Epithelial cell of prostate (primary cell): ENCODE measurements around the gene ZBTB37.
"Not testable (repeated sequence)": the region's sequence is repeated elsewhere in the genome, so short reads cannot be mapped to it uniquely, and the experiment has no call there.

Experiments
- DNase-seq: peaks from one replicate; pipeline ENCODE4 v3.0.0-alpha.2; 2011; ENCODE audit warnings: low read depth, low spot score
- H3K27ac ChIP-seq: fragments of 450-650 bp; 2 replicates; pipeline ENCODE4 v1.5.1; 2017; ENCODE audit warnings: mild to moderate bottlenecking

The ZBTB37 gene

DNA sequence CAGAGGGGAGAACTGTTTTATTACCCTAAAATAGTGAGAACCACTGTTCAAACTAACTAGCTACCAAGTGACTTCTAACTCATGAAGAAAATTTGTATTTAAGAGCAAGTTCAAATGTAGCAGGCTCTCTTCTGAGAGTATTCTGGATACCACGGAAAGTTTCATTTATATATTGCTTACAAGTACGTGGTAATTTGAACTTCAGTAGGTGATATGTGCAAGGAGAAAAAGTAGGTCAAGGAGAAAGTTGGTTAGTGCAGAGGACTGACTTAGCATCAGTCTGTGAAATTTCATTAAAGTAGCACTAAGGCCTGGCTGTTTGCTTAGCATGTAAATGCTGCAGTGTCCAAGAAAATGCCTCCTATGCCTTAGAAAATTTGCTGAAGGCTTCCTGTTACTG, 32.2 kb downstream of the ZBTB37 start:
- DNase-seq: no peak
- no peak overlapping the region for H3K27ac ChIP-seq

- no peak for DNase-seq
- H3K27ac ChIP-seq: no peak overlapping the region
Measured at GRCh38 chr1:173900992-173901391, 32.8 kb downstream of the ZBTB37 start.

DNA sequence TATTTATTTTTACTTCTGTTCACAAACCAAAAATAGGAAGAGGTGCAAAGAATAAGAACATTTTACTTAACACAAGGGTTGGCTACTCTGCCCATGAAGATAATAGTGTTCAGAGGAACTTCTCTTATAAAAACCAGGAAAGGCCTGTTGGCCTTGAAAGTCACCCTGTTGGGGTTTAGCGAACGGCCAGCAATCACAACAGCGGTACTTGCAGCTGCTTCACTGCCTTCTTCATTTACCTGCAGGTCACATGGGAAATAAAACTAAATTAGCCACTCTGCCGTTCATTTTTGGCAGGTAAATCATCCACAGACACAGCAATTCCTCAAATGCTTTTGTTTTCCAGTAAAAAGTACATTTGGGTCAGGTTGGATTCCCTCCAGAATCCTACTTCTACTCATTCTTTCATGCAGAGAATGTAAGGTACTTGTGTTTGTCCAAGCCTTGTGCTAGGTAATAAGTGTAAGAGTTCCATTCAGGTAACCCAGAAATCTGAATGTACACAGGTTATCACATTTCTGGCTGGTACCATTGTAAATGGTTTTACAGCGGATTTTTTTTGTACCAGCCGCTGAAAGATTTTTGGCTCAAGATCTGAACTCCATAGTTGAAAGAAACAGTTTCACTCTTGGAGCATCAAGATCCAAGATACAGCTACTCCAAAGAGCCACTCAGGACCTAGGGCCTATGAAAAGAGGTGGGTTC, 35.8 kb downstream of the ZBTB37 start:
- H3K27ac ChIP-seq: no peak overlapping the region
- DNase-seq: no peak

DNA sequence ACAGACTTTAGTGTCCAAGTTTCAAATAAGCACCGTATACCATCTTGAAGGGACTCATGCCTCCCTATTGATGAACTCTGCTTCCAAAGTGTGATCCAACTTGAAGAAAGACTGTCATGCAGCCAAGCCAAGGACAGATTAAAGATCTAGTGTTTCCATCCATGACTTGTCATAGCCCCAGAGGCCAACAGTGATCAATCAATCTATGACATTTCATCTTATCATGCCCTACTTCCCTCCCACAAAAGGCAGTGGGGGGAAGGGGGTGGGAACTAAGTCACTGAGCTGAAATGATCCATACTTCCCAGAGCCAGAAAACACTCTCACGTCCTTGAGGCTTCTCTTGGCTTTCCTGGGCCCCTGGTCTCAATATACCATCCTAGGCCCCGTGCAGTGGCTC, 44.9 kb downstream of the ZBTB37 start:
- H3K27ac ChIP-seq: no peak overlapping the region
- no peak for DNase-seq

GRCh38 chr1:173914366-173914871, 46.2 kb downstream of the ZBTB37 start:
- H3K27ac ChIP-seq: no peak overlapping the region
- no peak for DNase-seq

DNA sequence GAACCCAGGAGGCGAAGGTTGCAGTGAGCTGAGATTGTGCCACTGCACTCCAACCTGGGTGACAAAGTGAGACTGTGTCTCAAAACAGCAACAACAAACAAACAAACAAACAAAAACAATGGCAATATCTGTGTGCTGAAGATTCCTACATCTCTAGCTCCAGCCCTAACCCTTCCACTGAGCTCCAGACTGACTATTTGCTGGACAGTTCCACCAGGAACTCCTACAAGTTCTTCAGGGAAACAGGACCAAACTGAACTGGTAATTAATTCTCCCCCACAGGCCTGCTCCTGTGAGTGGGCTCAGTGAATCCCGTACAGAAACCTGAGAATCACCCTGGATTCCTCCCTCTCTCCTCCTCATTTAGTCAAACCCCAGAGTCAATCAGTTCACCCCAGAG, 47.4 kb downstream of the ZBTB37 start:
- no peak overlapping the region for H3K27ac ChIP-seq
- DNase-seq: no peak

GRCh38 chr1:173916667-173917066, 48.5 kb downstream of the ZBTB37 start:
- no peak for DNase-seq
- no peak overlapping the region for H3K27ac ChIP-seq

- no peak for DNase-seq
- H3K27ac ChIP-seq: no peak within 1 kb of the TSS
Measured at GRCh38 chr1:173917149-173917548, 49.0 kb downstream of the ZBTB37 start, which contains the start of gene SERPINC1. TSS of gene SERPINC1 (minus strand) at chr1:173917327. CDS start at chr1:173917259, 68 bp downstream.

GRCh38 chr1:173917635-173918493, 49.7 kb downstream of the ZBTB37 start:
- no peak overlapping the region for H3K27ac ChIP-seq
- no peak for DNase-seq

DNA sequence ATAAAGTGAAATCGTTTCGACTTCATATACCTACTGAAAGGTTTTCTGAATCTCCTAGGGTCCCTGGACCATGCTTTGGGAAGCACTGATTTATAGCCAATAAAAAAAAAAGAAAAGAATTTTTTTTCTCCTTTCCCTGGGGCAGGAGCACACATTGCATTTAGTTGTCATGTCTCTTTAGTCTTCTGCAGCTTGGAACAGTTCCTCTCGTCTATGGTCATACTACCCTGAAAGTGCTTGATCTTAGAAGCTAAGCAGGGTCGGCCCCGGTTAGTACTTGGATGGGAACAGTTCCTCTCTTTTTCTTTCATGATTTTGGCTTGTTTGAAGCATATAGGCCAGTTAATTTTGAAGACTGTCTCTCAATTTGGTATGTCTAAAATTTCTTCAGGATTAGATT, 52.7 kb downstream of the ZBTB37 start:
- no peak for DNase-seq
- H3K27ac ChIP-seq: no peak overlapping the region

- DNase-seq: no peak
- no peak overlapping the region for H3K27ac ChIP-seq
Measured at GRCh38 chr1:173925306-173926242, 57.4 kb downstream of the ZBTB37 start.

DNA sequence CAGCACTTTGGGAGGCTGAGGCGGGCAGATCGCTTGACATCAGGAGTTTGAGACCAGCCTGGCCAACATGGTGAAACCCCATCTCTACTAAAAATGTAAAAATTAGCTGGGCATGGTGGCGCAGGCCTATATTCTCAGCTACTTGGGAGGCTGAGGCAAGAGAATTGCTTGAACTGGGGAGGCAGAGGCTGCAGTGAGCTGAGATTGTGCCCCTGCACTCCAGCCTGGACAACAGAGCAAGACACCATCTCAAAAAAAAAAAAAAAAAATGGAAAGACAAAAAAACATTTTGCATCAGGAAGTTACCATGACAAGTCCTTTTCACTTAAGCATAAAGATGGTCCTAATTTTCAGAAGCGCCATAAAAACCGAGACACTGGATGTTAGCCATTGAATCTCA, 62.4 kb downstream of the ZBTB37 start:
- H3K27ac ChIP-seq, DNase-seq: not testable (repeated sequence)

GRCh38 chr1:173934440-173934839, 66.3 kb downstream of the ZBTB37 start:
- H3K27ac ChIP-seq: no peak overlapping the region
- DNase-seq: no peak

- no peak for DNase-seq
- no peak overlapping the region for H3K27ac ChIP-seq
Measured at GRCh38 chr1:173937062-173937461, 68.9 kb downstream of the ZBTB37 start.

- peak; percentile 12 for DNase-seq
- H3K27ac ChIP-seq: peak overlapping the region; percentile 28
Measured at GRCh38 chr1:173946380-173946921, 78.3 kb downstream of the ZBTB37 start.

DNA sequence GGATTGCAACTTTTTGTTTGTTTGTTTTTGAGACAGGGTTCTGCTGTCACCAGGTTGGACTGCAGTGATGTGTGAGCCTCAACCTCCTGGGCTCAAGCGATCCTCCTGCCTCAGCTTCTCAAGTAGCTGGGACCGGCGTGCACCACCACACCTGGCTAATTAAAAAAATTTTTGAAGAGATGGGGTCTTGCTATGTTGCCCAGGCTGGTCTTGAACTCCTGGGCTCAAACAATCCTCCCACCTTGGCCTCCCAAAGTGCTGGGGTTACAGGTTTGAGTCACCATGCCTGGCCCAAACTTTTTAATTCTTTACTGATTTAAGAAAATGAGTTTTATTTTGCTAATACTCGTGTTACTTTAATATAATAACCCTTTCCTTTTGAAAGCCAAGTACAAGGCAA, 80.4 kb downstream of the ZBTB37 start:
- H3K27ac ChIP-seq: no peak overlapping the region

More for the DNA sequence above, 80.4 kb downstream of the ZBTB37 start:
- no peak for DNase-seq
